GM19395 (cell line): ENCODE results near the gene EEF1AKMT3.

ENCODE experiments used
- ATAC-seq: cut with Tn5 transposase; IDR thresholded peaks from one replicate; pipeline ENCODE4 v1.9.1; 2021; ENCODE audit warnings: mild to moderate bottlenecking, moderate library complexity; ENCODE audit not compliant: unreplicated experiment

Gene EEF1AKMT3

GRCh38 chr12:57782243-57782607 lies 9.8 kb downstream of the EEF1AKMT3 start:
- peak; percentile 7 for ATAC-seq

GRCh38 chr12:57782608-57783465 lies 10.4 kb downstream of the EEF1AKMT3 start, which contains the start of gene TSFM:
TSFM (plus strand) TSS chr12:57782787; CDS start chr12:57782802, 15 bp downstream.
- ATAC-seq, result peak; percentile 93

GRCh38 chr12:57783466-57783801 lies 11.0 kb downstream of the EEF1AKMT3 start:
- ATAC-seq, result no peak

GRCh38 chr12:57783861-57784260 lies 11.4 kb downstream of the EEF1AKMT3 start:
- ATAC-seq, result no peak

- no peak for ATAC-seq
Measured at GRCh38 chr12:57793920-57794319, 21.5 kb downstream of the EEF1AKMT3 start.

- no peak for ATAC-seq
Measured at GRCh38 chr12:57795354-57795753, 22.9 kb downstream of the EEF1AKMT3 start.

- ATAC-seq, result no peak
Measured at GRCh38 chr12:57796996-57797395, 24.6 kb downstream of the EEF1AKMT3 start.

- no peak for ATAC-seq
Measured at GRCh38 chr12:57797933-57798332, 25.5 kb downstream of the EEF1AKMT3 start.

- no peak for ATAC-seq
Measured at GRCh38 chr12:57800965-57801364, 28.6 kb downstream of the EEF1AKMT3 start.

GRCh38 chr12:57802607-57803006 lies 30.2 kb downstream of the EEF1AKMT3 start:
- ATAC-seq, result no peak

- no peak for ATAC-seq
Measured at GRCh38 chr12:57803319-57803893, 31.0 kb downstream of the EEF1AKMT3 start.

- ATAC-seq, result no peak
Measured at GRCh38 chr12:57806677-57807076, 34.3 kb downstream of the EEF1AKMT3 start.

- no peak for ATAC-seq
Measured at GRCh38 chr12:57807285-57807684, 34.9 kb downstream of the EEF1AKMT3 start.

GRCh38 chr12:57808351-57808750 lies 35.9 kb downstream of the EEF1AKMT3 start:
- no peak for ATAC-seq

- ATAC-seq, result no peak
Measured at GRCh38 chr12:57809425-57809824, 37.0 kb downstream of the EEF1AKMT3 start.

GRCh38 chr12:57810450-57810849 lies 38.0 kb downstream of the EEF1AKMT3 start:
- ATAC-seq, result no peak

- no peak for ATAC-seq
Measured at GRCh38 chr12:57811028-57811755, 38.8 kb downstream of the EEF1AKMT3 start.

- no peak for ATAC-seq
Measured at GRCh38 chr12:57813111-57813970, 40.9 kb downstream of the EEF1AKMT3 start.

- ATAC-seq, result no peak
Measured at GRCh38 chr12:57813971-57814772, 41.8 kb downstream of the EEF1AKMT3 start.
